ENCODE data around the gene JCHAIN.
A peak's percentile ranks its signal among the peaks of the same experiment; 100 is the strongest.
"Not testable (repeated sequence)": the region's sequence is repeated elsewhere in the genome, so short reads cannot be mapped to it uniquely, and the experiment has no call there.

The JCHAIN gene

DNA sequence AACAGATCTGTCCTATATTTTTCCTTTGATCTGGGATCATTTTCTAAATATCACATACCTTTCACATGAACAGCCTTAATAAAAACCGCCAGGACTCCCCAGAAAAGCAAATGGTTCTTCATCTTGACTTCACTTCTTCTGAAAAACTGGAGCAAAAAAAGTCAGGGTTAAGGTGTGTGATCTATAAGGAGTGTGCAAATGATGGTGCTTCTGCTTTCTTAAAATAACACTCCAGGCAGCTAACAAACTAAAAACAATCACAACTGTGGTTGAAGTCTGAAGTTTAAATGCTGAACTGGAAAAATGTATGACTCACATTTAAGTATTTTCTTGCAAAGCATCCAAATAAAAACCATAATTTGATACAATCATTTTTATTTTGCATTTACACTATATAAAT lies at the start of gene JCHAIN:
TSS of gene JCHAIN (minus strand) at position 140 of the 400 bp plus-strand sequence. CDS start at position 122, 18 bp downstream.
- no peak for DNase-seq

DNA sequence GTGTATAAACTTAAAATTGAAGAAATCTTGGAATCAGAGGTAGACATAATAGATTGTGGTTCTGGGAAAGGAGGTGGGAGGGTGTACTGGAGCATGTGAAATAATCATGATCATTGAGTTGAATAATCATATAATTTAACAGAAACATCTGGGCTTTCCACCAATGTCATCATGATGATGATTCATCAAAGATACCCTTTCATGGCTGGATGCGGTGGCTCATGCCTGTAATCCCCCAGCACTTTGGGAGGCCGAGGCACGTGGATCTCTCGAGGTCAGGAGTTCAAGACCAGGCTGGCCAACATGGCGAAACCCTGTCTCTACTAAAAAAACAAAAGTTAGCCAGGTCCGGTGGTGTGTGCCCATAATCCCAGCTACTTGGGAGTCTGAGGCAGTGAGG lies 48.8 kb upstream of the JCHAIN start:
- DNase-seq: no peak

DNA sequence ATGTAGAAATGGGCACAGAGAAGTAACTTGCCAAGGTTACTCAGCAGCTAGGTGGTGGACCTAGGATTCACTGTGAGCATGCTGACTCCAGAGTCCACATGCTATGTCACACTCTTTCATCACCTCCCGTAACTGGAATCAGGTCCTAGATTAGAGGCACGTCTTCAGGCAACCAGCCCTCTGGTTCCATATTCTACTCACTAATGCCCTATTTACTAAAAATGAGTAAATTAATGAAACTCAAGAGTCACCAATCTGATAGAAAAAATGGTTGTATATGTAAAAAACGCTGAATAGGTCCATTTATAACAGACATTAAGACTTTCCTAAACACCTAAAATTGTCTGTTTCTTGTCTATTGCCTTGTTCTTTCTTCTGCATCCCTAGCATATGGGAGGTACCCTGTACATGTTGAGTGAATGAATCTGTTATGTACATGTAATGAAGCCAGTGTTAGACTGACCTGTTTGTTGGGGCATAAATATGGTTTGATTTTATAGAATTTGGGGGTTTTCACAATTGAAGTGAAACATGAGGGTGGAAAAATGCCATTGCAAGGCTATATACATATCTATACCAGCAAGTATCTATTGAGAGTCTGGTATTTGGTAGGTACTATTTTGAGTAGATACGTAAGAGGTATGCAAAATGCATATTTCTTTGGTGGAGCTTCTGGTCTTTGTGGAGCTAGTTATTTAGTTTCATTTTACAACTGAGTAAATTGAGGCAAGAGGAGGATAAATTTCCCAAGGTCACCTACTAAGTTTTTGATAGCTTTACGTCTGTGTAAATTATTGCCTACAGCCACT lies 48.0 kb upstream of the JCHAIN start:
- no peak for DNase-seq

DNA sequence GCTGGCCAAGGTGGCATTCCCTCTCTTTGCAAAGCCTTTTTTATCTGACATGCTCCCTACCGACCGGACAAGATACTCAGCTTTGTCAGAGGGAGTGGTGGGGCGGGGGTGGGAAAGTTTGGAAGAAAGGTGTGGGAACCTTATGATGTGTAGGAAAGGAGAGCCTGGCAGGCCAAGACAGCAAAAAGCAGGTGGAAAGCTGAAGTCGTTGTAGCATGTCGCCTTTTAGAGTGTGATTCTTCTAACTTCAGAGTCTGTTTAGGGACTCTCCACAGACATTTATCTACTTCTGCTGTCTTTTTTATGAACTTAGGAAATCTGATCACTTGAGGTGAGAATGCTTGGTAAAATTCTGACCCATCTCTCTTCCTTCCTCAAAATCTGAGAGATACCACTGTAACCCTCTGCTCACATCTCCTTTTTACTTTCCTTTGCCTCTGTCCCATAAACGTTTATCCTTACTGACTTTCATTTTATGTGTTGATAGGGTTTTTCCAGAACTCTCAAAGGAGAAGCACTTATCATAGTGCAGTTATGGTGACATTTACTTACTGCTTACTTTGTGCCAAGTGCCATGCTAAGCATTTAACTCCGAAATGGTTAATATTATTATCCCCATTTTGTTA lies 47.3 kb upstream of the JCHAIN start:
- no peak for DNase-seq

DNA sequence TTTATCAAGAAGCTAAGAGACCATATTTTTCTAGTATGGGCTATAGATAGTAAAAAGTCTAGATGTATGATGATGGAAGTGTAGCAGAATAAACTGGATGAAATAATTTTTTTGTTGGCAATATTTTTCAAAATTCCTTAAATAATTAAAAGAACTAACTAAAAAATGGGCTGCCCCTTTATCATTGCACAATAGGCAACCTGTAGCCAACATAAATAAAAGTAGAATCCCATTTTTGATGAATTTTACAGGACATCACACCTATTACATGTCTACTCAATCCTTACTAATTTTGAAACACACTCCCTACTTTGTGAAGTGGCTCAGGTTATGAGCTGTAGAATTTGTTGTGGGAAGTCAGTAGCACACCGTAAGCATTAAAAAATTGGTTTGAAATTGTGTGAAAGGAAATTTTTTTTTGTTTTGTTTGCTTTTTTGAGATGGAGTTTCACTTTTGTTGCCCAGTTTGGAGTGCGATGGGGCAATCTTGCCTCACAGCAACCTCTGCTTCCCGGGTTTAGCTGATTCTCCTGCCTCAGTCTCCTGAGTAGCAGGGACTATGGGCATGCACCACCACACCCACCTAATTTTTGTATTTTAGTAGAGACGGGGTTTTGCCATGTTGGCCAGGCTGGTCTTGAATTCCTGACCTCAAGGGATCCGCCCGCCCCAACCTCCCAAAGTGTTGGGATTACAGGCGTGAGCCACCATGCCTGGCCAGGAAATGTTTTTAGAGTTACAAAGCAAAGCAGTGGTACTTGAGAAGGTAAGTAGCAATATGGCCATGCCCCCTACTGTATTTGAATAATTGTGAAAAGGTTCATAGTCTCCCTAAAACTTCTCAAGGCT lies 46.5 kb upstream of the JCHAIN start:
- DNase-seq: no peak

DNA sequence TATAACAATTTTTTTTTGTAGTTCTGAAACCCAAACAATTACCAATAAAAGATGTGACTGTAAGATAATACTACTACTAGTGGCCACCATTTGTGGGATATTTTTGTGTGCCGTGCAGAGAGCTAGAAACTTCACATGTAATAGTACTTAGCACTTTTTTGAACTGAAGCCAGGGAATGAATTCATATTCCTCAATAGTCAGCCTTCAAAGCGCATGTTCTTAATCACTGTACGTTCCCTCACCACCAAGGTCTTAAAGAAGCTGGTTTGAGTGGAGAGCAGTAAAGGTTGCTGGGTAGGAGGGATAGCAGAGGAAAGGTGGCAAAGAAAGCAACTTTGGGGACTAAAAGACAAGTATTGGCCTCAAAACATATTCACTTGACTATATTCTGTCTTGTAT lies 45.8 kb upstream of the JCHAIN start:
- no peak for DNase-seq

DNA sequence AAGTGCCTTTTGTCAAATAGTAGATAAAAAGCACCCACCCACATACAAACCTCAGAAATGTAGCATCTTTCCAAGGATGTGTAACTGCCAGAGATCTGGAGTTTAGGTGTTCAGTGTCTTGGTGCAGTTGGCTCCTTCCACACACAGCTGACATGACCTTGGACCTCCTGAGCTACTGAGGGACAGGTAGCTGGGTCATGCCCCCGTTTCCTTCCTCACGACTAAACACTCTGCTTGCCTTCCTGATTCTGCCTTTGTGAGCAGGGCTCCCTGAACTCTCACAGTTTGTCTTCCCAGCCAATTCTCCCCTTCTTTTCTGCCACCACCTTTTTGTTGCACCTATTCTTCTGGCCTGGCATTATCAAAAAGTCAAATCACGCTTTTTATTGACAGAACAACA lies 45.3 kb upstream of the JCHAIN start:
- DNase-seq: no peak

DNA sequence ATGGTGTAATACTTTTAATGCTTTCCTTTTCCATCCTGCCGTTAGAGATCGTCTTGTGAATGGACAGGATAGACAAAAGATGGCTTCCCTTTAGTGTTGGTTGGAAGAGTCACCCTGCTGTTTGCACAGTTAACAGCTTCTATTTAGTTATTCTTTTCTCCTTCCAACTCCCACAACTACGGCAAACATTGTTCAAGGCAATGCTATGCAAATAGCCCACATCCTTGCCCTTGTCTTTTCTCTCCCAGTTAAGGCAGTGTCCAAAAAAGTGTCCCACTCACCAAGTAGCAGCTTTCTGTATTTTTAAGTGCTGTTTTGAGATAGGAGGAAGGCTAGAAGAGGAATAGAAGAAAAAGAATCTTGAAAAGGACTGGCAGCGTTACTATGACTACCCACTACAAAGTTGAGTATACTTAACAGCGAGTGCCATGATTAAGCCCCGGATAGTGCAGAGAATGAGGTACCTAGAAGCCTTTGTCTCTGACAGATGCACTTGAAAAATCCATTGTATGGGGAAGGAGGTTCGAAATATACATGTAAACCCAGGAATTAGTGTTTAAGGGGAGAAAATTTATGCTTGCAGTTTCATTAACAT lies 43.4 kb upstream of the JCHAIN start:
- peak; percentile 19 for DNase-seq

DNA sequence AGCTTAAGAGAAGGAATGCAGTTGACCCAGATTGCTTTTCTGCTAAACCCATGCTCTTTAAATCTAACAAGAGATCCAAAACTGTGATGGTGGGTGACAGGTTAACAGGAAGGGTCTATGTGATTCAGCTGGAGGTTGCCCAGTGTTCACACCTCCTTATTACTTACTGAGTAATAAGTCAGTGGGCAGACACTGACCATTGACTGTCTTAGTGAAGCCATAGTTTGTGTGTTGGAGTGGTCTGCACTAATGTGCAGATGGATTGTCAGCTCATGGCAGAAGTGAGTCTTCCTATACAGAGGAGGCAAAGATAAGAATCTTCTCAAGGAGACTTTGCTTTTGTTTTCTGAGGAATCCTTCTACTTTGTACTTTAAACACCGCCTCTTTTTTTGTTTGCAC lies 40.2 kb upstream of the JCHAIN start:
- no peak for DNase-seq

DNA sequence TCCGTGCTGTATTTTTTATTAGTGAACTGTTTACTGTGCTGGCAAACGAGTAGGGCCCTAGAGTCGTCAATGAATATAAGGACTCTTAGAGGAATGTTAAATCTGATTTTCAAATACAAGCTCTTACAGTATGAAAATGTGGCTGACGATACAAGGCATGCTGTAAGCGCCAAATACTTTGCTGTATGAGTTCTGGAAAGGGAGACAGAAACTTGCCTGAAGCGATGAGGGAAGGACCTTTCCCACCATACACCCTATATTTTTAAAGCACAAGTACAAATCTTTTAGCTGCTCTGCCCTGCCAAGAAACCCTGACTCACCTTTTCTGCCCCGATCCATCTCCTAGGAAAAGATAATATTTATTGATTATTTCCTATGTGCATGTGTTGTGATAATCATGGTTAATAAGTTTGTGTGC lies 39.7 kb upstream of the JCHAIN start:
- peak; percentile 42 for DNase-seq

DNA sequence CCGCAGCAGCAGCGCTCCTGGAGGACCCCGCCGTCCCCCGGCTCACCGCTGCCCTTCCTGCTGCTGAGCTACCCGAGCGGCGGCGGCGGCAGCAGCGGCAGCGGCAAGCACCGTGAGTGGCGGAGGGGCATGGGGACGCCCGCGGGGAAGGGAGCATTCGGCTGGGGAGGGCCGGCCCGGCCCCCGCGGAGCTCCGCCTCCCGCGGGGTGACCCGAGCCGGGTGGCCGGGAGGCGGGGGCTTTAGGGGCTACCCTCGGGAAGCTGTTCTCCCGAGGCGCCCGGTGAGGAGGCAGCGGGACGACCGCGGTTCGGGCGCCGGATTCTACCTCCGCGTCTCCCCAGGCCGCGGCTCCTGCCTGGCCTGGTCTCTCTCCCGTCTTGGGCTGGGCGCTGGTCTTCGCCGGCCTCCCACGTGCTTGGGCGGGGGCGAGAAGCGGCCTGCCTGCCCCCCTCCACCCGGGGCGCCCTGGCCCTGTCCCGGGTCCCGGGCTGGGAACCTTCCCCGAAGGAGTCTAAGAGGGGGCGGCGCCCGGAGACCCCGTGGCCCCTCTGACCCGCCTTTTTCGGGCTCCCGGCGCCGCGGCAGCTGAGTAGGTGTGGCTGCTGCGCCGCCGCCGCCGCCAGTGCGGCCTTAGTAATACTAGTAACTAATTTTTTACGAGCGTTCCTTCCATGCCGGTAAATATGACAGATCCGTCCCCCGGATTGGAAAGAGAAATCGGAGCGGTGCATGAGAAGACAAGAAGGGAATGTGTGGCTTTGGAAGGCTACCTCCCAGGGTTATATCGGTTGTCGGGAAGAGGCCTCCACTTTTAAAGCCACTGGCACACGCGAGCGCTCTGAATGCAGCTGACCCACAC lies 39.1 kb upstream of the JCHAIN start:
- peak; percentile 78 for DNase-seq

DNA sequence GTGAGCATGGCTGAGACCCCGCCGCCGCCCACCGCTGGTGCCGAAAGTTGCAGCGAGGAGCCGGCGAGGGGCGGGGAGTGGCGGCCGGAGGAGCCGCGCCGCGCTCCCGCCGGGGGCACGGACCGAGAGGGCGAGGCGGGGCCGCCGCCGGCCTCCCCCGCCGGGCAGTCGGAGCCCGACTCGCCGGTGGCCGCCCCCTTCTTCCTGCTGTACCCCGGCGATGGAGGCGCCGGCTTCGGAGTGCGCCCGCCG lies 38.5 kb upstream of the JCHAIN start:
- peak; percentile 65 for DNase-seq

DNA sequence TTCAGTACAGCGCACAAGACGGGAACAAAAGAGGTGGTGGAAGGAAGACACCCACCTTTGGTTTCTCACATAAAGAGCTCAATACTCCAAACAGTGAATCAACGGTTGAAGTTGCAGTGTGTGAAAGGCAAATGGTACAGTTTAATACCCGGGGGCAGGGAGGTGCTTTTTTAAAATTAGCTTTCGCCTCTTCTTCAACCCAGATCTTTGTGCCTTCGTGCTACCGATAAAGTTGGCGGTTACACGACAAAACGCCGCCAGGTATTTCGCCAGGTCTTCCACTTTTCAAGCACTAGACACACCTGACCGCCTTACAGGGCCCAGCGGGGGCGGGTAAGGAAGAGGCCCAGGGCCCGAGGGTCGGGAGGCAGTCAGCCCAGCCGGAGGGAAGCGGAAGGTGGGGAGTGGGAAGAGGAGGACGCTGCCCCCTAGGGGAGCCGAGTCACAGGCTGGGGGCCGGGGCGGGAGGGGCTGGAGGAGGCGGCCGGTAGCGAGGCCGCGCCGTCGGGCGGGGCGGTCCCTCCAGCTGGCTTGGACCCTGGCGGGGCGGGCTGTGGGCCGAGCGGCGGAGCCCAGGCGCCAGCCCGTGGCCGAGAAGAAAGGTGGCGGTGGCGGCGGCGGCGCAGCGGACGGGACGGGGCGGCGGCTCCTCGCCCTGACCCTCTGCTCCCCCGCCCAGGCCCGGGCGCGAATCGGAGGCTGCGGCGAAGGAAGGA lies 38.1 kb upstream of the JCHAIN start:
- DNase-seq: peak; percentile 84

DNA sequence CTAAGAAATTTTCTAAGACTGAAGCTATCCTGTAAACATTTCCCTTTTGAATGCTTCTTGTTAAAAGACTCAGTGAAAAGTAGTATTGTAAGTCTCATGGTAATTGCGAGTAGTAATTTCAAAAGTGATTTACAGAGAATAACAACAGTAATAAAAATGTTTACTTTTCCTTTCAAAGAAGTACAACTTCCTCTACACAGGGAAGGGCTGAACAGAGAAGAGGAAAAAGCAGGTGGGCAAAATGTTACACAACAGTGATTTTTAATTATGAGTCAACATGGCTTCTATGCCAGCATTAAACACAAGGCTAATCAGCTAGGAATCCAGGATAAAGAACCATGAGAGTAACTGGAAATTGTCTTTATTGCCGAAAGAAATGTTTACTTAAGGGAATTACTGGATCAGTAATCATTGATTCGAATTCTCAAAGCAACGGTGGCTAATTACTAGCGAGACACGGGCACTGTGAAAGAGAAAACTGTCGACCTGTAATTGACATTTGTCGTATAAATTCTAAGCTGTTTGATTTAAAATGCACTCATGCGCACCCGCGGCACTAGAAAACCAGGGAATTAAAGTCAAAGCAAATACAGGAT lies 37.4 kb upstream of the JCHAIN start:
- peak; percentile 40 for DNase-seq

DNA sequence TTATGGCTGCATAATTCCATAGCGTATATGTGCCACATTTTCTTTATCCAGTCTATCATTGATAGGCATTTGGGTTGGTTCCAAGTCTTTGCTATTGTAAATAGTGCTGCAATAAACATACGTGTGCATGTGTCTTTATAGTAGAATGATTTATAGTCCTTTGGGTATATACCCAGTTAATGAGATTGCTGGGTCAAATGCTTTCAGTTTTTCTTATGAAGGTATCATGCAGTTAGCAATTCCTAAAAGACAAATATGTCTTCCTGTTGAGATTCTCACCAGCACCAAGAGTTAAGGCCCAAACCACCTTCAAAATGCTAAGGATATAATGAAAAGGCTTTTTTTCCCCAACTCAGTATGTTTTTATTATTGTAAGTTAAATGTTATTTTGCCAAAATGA lies 36.3 kb upstream of the JCHAIN start:
- not testable (repeated sequence) for DNase-seq

DNA sequence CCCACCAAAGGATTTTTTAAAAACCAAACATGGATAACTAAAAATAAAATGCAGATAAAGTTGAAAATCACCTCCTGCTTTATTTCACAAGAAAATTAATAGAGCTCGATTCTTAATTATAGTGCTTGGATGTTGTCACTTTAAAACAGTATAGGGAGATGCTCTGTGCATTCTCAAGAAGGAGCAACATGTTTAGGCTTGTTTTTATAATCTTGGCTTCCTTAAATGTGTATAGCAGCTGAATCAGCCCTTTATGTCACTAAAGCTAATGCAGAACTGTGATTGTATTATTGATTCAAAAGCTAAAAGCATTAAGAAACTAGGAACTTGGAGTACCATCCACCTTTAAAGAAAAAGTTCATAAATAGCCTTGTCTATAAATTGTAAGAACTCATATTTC lies 35.0 kb upstream of the JCHAIN start:
- no peak for DNase-seq

DNA sequence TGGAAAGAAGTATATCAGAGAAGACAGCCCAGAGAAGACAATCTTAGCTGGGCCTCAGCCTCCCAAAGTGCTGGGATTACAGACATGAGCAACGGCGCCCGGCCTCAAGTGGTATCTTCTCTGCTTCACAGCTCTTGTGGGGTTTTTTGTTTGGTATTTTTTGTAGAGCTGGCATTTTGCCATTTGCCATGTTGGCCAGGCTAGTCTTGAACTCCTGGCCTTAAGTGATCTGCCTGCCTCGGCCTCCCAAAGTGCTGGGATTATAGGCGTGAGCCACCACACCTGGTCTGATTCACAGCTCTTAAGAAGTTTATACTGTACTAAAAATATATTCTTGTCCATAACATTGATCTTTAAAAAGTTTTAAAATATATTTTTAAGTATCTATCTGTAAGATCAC lies 34.4 kb upstream of the JCHAIN start:
- no peak for DNase-seq

DNA sequence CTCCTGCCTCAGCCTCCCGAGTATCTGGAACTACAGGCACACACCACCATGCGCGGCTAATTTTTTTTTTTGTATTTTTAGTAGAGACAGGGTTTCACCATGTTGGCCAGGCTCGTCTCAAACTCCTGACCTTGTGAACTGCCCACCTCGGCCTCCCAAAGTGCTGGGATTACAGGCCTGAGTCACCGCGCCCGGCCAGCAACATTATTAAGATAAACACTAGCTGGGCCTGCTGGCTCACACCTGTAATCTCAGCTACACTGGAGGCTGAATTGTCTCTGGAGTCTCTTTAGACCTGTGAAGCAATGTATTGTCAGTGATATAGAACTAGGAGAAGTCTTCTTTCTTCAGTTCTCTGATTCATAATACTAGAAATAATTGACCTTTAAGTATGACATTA lies 32.1 kb upstream of the JCHAIN start:
- not testable (repeated sequence) for DNase-seq

DNA sequence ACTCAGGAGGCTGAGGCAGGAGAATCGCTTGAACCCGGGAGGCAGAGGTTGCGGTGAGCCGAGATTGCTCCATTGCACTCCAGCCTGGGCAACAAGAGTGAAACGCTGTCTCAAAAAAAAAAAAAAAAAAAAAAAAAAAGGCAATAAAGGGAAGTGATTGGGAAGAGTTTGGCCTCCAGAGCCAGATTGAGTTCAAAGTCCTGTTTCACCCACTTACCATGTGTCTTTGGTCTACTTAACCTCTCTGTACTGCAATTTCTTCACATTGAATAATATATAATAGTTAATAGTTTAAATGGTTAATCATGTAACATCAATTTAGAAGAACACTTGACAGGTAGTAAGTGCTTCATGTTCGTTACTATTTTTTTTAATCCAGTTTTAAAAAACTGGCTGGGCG lies 28.3 kb upstream of the JCHAIN start:
- DNase-seq: not testable (repeated sequence)

DNA sequence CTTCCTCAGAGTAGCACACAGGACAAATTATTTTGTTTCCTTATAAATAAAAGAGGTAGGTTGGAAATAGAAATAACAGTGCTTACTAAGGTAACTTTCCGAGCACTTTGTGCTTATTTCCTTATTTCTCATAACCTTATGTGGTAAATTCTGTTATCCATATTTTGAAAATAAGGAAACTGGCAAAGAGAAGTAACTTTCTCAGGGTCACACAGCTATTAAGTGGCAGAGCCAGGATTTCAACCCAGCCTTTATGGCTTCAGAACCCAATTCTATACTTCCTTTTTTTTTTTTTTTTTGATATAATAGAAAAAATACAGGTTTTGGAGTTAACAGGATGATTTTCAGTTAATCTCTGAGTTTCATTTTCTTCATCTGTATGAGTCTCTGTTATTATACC lies 25.4 kb upstream of the JCHAIN start:
- no peak for DNase-seq

DNA sequence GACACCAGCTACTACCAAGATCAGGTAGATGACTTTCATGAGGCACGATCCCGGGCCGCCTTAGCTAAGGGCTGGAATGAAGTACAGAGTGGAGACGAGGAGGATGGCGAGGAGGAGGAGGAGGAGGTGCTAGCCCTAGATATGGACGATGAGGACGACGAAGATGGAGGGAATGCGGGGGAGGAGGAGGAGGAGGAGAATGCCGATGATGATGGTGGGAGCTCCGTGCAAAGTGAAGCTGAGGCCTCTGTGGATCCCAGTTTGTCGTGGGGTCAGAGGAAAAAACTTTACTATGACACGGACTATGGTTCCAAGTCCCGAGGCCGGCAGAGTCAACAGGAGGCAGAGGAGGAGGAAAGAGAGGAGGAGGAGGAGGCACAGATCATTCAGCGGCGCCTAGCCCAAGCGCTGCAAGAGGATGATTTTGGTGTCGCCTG lies 22.5 kb upstream of the JCHAIN start:
- DNase-seq: peak; percentile 27

All from DMS53 (cell line).